GM23248 (cell line): ENCODE measurements around the gene UGGT1.

Source experiments
- EZH2 ChIP-seq: fragments of 200-600 bp; sonication (generic); IDR thresholded peaks from 2 replicates; pipeline ENCODE4 v1.6.1; 2018; ENCODE audit warnings: antibody characterized with exemption, mild to moderate bottlenecking; ENCODE audit not compliant: insufficient read depth, poor library complexity, severe bottlenecking
- EZH2phosphoT487 ChIP-seq: fragments of 200-600 bp; sonication (generic); IDR thresholded peaks from 2 replicates; pipeline ENCODE4 v1.6.1; 2018; ENCODE audit warnings: antibody characterized with exemption, moderate library complexity, mild to moderate bottlenecking, low read depth; ENCODE audit not compliant: insufficient read depth

DNA sequence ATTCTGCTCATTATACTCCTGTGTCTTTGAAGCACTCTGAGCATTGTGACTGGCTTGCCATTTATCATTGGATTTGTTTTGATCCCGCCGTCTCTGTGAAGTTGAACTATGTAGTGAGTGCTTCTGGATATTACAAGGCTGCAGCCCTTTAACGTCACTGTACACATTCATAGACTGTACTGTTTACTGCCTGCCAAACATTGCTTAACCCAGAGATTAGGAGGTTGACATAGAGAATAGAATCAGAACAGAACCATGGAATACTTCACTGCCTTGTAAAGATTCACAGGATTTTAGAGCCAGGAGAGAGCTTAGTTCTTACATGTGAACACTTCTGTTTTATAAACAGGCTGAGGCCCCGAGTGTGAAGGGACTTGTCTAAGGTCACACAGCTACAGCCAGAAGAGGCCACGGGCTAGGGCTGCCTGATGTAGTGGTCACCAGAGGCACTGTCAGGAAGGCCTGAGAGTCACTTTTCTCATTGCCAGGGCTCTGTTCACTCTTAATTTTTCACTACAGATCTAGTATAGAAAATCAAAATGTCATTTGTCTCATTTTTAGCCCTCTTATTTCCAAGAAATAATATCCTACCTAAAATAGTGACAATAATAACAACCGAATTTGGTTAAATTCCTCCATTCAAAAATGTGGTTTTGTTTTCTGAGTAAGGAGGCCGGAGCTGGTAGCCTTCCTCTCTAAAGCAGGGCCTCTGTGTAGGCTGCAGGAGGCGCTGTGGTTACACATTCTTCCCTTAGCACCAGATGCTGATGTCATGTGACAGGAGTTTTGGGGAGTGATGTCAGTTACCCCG lies 87.9 kb downstream of the UGGT1 start:
- TF ChIP-seq EZH2phosphoT487, result no peak
- no peak for TF ChIP-seq EZH2
